Measurements from ENCODE around the gene EMILIN3.

DNA sequence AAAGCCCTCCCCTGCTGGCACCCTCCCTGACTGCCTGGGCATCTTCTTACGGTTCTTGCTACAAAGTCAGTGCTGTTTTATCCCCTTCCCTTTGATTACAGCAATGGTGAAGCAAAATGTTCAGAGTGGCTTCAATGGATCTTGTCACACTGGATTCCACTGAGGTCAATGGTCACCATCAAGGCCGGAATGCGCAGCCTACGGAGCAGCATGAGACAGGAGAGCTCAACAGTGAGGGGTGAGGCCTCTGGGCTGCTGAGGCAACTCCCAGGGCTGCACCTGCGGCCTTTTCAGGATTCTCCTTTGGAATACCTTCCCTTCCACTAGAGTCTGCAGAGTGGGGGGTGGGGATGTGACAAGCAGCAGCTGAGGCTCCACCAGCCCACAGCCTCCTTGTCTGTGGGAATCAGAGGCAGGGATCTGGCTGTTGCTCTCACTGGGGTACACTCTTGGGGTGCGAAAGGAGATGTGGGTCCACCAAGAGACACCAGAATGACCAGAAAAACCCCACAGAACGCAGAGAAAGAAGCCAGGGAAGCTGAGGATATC, 40.4 kb upstream of the EMILIN3 start:
- TF ChIP-seq CTCF (IDR thresholded peaks at IDR 0.05) (no peak), POLR2A (IDR thresholded peaks at IDR 0.05) (no peak)
